AG10803 (cell line): ENCODE results near the gene RDX.

Source experiments
- DNase-seq: peaks from one replicate; pipeline ENCODE4 v3.0.0; 2010; ENCODE audit warnings: low read depth
- H3K4me3 ChIP-seq: 2 replicates; pipeline ENCODE4 v1.5.1; 2011; ENCODE audit warnings: mild to moderate bottlenecking, low read length, control low read depth
- TF ChIP-seq, protein P1 (sequence below): conservative IDR thresholded peaks from 2 replicates; pipeline ENCODE4 v1.5.1; 2011; ENCODE audit warnings: mild to moderate bottlenecking, low read length, control low read depth, inconsistent platforms

RDX gene

DNA sequence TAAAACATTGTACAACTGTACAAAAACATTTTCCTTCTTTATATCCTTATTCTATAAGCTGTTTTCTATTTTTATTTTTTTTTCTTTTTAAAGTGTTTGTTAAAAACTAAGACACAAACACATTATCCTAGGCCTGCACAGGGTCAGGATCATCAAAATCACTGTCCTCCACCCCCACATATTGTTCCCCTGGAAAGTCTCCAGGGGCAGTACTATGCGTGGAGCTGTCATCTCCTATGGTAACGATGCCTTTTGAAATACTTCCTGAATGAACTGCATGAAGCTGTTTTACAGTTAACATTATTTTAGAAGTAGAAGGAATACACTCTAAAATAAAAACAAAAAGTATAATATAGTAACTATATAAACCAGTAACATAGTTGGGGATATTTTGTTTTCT, 136.0 kb downstream of the RDX start:
- H3K4me3 ChIP-seq, result no peak overlapping the region
- no peak for DNase-seq

DNA sequence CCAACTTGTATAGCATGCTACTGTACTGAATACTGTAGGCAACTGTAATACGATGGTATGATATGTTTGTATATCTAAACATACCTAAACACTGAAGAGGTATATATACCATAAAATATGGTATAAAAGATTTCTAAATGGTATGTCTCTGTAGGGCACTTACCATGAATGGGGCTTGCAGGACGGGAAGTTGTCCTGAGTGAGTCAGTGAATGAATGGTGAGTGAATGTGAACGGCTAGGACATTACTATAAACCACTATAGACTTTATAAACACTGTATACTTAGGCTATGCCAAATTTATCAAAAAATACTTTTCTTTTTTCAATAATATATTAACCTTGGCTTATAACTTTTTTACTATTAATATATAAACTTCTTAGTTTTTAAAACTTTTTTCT, 136.4 kb downstream of the RDX start:
- DNase-seq, result no peak
- H3K4me3 ChIP-seq, result no peak overlapping the region
- TF ChIP-seq, protein P1, sequence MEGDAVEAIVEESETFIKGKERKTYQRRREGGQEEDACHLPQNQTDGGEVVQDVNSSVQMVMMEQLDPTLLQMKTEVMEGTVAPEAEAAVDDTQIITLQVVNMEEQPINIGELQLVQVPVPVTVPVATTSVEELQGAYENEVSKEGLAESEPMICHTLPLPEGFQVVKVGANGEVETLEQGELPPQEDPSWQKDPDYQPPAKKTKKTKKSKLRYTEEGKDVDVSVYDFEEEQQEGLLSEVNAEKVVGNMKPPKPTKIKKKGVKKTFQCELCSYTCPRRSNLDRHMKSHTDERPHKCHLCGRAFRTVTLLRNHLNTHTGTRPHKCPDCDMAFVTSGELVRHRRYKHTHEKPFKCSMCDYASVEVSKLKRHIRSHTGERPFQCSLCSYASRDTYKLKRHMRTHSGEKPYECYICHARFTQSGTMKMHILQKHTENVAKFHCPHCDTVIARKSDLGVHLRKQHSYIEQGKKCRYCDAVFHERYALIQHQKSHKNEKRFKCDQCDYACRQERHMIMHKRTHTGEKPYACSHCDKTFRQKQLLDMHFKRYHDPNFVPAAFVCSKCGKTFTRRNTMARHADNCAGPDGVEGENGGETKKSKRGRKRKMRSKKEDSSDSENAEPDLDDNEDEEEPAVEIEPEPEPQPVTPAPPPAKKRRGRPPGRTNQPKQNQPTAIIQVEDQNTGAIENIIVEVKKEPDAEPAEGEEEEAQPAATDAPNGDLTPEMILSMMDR, result no peak

More for the DNA sequence above, 136.0 kb downstream of the RDX start:
- TF ChIP-seq, protein P1, result no peak

DNA sequence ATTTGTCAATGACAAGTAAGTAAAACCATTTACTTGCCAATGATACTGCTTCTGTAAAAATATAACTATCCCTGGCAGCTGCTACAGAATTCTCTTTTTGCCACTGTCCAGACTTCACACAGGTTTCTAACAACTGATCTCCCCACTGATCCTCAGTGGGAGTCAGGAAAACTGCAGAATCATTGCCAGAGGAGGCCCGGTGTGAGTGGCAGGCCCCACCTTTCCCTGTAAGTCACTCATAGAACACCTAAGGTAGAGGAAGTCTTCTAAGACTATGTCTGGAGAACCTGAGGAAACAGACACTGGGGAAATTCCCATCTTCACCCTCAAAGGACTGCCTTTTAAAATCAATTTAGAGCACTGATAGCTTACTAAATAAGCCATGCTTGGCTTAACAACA, 136.9 kb downstream of the RDX start:
- TF ChIP-seq, protein P1, result no peak
- no peak for DNase-seq
- H3K4me3 ChIP-seq, result no peak overlapping the region

DNA sequence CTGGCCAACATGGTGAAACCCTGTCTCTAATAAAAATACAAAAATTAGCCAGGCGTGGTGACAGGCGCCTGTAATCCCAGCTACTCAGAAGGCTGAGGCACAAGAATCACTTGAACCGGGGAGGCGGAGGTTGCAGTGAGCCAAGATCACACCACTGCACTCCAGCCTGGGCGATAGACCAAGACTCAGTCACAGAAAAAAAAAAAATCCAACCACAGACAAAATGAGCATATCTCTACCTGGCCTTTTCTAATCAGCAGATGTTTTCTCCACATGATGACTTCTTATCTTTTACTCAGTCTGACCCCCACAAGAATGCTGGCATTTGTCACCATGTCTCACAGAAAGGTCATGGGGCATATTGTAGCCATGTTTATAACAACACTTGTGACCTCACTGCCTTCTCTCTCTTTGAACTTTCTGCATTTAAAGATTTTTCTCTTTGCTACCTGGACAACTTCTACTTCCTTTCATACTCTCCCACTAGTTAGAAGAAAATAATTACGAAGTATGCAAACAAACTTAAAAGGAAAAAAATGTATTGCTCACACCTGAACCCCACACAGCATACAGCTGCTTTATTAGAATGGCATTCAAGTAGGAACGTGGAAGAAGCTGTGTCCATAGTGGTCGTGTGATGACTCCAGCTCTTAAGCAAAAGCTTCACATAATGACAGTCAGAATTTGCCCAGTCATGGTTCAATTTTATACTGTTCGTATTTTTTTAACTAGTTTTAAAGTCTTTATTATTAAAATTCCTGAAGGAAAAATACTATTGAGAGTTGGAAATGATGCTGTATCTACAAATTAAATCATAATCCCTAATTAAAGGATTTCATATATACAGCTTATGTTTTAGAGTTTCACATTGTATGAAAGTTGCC, 137.9 kb downstream of the RDX start:
- H3K4me3 ChIP-seq, result no peak overlapping the region
- TF ChIP-seq, protein P1, result no peak
- no peak for DNase-seq

DNA sequence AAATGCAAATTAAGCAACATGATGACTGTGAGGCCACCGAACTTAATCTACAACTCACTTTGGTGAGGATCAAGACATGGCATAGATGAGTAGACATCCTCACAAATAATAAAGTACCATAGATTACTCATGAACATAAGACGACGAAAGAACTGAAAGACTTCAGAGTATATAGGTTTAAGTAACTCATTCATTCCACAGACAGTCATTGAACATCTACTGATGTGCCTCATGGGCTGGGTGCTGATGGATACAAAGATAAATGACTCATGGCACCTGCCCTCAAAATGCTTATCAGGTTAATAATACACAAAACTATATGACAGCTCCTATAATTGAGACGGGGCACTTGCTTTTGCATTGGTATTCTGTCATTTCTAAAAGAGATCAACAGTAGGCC, 139.9 kb downstream of the RDX start:
- DNase-seq, result no peak
- no peak overlapping the region for H3K4me3 ChIP-seq
- TF ChIP-seq, protein P1, result no peak

DNA sequence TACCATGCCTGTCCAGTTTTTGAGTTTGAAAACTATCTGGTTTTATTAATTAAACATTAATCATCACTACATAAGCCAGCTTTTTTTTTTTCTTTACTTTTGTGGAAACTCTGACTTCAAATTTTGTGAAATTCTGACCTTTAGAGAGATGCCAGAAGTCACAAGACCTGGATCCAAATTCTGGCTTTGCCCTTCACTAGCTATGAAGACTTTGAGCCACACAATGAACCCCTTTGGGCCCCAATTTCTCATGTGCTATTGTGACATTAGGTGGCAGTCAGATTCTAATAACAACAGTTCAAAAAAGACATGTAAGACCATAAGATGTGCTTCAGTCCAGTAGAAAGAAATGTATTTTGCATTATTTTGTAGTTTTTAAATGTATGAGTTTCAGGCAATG, 142.9 kb downstream of the RDX start:
- TF ChIP-seq, protein P1, result no peak
- H3K4me3 ChIP-seq, result no peak overlapping the region
- no peak for DNase-seq

DNA sequence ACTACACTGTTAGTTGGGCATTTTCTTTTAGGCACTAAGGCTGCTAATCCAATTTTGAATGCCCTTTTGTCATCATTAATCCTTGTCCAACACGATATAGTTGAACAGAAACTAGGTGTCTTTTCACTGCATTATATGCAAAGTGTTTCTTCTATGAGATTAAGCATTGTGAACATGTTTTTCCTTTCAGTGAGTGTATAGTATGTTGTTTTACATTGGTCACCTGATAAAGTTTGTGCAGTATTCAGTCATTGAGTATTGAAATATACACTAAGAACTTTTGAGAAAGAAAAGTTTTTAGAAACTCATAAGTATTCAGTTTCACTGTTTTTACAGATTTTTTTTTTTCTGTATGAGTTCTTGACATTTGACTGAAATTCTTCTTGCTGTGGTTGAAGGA, 144.2 kb downstream of the RDX start:
- no peak for DNase-seq
- TF ChIP-seq, protein P1, result no peak
- H3K4me3 ChIP-seq, result no peak overlapping the region
